ENCODE results near the gene TSN.

DNA sequence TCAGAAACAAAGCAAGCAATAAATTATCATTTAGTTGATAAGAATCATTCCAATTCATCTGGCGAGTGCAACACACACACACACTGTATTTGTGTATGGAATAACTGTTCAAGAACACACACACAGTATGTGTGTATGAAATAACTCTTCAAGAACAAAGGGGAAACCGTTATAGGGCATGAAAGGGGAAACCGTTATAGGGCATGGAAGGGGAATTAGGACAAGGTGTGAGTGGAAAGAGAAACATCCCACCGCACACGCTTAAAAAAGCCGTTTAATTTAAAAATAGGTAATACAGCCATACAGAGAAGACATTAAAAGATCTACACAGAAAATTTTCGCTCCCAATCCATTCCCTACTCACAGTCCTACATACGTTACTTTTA is 607 bp upstream of the TSN start:
- no peak for TF ChIP-seq EZH2 (IDR thresholded peaks at IDR 0.05)
- TF ChIP-seq POLR2AphosphoS5 (IDR thresholded peaks at IDR 0.05; ENCODE audit: borderline replicate concordance, low read depth, low read length) = no peak
- TF ChIP-seq FOXP2 (optimal IDR thresholded peaks at IDR 0.05; ENCODE audit: control extremely low read depth, extremely low read length, insufficient read depth) = no peak

Measured in SK-N-MC (cell line).